SK-N-MC (cell line): ENCODE results near the gene CDC14A.

ENCODE experiments used
- DNase-seq: peaks from one replicate; pipeline ENCODE4 v3.0.0-alpha.2; 2011; ENCODE audit warnings: low read depth, low spot score
- H3K27ac ChIP-seq: fragments of 200-600 bp; sonication (generic); 2 replicates; pipeline ENCODE4 v1.5.1; 2016; ENCODE audit warnings: mixed run types
- H3K36me3 ChIP-seq: fragments of 200-600 bp; sonication (generic); 2 replicates; pipeline ENCODE4 v1.6.1; 2017; ENCODE audit warnings: antibody characterized with exemption, low read length, mixed read lengths; ENCODE audit not compliant: insufficient read depth
- H3K4me3 ChIP-seq: fragments of 200-600 bp; sonication (generic); 2 replicates; pipeline ENCODE4 v1.5.1; 2016
- H3K9ac ChIP-seq: fragments of 200-600 bp; sonication (generic); 2 replicates; pipeline ENCODE4 v1.8.0; 2017; ENCODE audit warnings: mixed run types, mixed read lengths; ENCODE audit not compliant: insufficient read length
- H3K9me3 ChIP-seq: fragments of 200-600 bp; sonication (generic); 2 replicates; pipeline ENCODE4 v1.6.1; 2017; ENCODE audit warnings: low read depth, mild to moderate bottlenecking, antibody characterized with exemption, low read length, moderate library complexity, mixed read lengths
- EZH2 ChIP-seq: fragments of 200-600 bp; sonication (generic); IDR thresholded peaks from one replicate; pipeline ENCODE4 v1.6.1; 2017; ENCODE audit warnings: antibody characterized with exemption
- FOXP2 ChIP-seq: optimal IDR thresholded peaks from 2 replicates; pipeline ENCODE3; 2011; ENCODE audit warnings: mild to moderate bottlenecking, moderate library complexity; ENCODE audit not compliant: insufficient read depth; ENCODE audit errors: extremely low read length, control extremely low read depth
- POLR2AphosphoS5 ChIP-seq: IDR thresholded peaks from 2 replicates; pipeline ENCODE4 v1.6.1; 2012; ENCODE audit warnings: mild to moderate bottlenecking, low read depth, low read length, borderline replicate concordance

Gene CDC14A, protein sequence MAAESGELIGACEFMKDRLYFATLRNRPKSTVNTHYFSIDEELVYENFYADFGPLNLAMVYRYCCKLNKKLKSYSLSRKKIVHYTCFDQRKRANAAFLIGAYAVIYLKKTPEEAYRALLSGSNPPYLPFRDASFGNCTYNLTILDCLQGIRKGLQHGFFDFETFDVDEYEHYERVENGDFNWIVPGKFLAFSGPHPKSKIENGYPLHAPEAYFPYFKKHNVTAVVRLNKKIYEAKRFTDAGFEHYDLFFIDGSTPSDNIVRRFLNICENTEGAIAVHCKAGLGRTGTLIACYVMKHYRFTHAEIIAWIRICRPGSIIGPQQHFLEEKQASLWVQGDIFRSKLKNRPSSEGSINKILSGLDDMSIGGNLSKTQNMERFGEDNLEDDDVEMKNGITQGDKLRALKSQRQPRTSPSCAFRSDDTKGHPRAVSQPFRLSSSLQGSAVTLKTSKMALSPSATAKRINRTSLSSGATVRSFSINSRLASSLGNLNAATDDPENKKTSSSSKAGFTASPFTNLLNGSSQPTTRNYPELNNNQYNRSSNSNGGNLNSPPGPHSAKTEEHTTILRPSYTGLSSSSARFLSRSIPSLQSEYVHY

DNA sequence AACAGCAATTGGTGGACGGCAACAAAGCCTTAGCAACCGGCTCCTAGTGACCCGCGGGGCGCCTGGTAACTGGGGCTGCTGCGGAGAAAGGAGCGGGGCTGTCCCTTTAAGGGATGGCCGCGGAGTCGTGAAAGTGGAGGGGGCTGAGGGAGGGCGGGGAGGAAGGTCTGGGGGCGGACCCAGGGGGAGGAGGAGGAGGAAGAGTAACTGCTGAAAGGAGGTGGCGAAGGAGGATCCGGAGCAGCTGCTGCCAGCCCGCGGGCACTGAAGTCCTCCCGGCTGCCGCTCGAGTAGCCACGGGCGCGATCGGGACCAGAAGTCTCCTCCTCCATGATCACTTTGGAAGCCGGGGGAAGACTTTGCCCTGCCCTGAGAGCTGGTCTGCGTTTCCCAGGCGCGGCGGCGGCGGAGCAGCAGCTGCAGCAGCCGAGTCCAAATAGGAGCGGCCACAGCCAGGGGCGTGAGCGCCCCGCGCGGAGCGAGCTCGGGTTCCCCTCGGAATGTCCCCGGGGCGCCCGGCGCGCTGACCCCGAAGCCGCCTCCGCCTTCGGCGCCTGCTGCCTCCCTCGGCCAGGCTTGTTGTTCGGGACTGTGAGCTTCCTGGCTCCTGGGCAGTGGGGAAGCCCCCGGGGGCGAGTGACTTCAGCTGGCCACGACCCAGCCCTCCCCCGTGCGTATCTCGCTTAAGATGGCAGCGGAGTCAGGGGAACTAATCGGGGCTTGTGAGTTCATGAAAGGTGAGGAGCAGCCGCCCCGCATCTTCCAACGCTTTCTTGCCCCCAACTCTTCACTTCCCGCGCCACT lies at the start of gene CDC14A:
TSS of gene CDC14A (plus strand) at position 240 of the 804 bp plus-strand sequence. CDS start at position 689, 449 bp downstream.
- Histone ChIP-seq H3K36me3 (no peaks in the 10 kb centered on the region), H3K27ac (peak within 1 kb of the TSS; percentile 91), H3K9me3 (no peaks in the 10 kb centered on the region), H3K4me3 (peak within 1 kb of the TSS; percentile 85), H3K9ac (peak within 1 kb of the TSS; percentile 71)
- DNase-seq = peak; percentile 37
- TF ChIP-seq EZH2 (no peak), FOXP2 (no peak), POLR2AphosphoS5 (peak; percentile 73)

DNA sequence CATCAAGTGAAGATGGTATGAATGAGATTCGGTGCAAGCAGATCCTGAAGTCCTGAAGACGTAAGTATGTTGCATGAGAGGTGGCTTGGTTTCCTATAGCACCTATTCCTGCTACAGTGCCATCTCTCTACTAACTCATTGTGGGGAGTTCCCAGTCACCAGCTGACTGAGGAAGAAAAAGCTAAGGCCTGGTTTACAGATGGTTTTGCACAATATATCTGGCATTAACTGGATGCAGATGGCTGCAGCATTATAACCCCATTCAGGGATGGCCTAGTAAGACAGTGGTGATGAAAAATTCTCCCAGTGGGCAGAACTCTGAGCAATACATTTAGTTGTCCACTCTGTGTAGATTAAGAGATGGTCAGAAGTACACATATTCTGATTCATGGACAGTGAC lies 49.6 kb upstream of the CDC14A start:
- H3K36me3 ChIP-seq = no peaks in the 10 kb centered on the region
- no peak for DNase-seq
- no peaks in the 10 kb centered on the region for H3K9me3 ChIP-seq
- no peak overlapping the region for H3K4me3 ChIP-seq
- no peak overlapping the region for H3K9ac ChIP-seq
- no peak overlapping the region for H3K27ac ChIP-seq
- TF ChIP-seq POLR2AphosphoS5 (no peak), EZH2 (no peak), FOXP2 (no peak)

DNA sequence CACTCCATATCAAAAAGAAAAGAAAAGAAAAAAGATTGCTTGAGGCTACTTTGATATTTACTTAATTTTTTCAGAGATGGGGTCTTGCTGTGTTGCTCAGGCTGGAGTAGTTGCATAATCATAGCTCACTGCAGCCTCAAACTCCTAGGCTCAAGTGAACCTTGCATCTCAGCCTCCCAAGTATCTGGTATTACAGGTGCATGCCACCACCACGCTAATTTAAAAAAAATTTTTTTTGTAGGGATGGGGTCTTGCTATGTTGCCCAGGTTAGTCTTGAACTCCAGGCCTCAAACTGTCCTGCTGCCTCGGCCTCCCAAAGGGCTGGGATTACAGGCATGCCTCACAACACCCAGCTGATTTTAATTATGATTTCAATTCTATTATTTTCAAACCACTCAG lies 48.1 kb upstream of the CDC14A start:
- Histone ChIP-seq H3K27ac (no peak overlapping the region), H3K4me3 (no peak overlapping the region), H3K36me3 (no peaks in the 10 kb centered on the region), H3K9me3 (no peaks in the 10 kb centered on the region), H3K9ac (no peak overlapping the region)
- TF ChIP-seq FOXP2 = no peak
- no peak for TF ChIP-seq POLR2AphosphoS5
- DNase-seq = no peak

DNA sequence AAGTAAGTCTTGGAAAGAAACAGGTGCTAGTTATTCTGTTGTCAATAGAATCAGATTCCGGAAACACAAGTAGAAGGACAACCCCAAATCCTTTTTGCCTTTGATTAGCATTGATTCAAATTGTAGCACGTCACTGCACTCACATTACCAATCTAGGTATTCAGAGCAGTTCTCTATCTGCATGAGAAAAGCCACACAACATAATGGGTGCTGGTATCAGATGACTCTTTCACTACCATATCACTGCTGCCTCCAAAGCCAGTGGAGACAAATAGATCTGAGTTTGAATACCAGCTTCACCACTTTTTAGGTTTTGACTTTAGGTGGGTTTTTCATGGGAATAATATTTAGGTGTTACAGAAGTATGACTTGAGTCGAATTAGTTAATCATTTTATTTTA lies 47.4 kb upstream of the CDC14A start:
- Histone ChIP-seq H3K9ac (no peak overlapping the region), H3K9me3 (no peaks in the 10 kb centered on the region), H3K27ac (no peak overlapping the region), H3K36me3 (no peaks in the 10 kb centered on the region), H3K4me3 (no peak overlapping the region)
- TF ChIP-seq POLR2AphosphoS5 (no peak), FOXP2 (no peak), EZH2 (no peak)
- no peak for DNase-seq

DNA sequence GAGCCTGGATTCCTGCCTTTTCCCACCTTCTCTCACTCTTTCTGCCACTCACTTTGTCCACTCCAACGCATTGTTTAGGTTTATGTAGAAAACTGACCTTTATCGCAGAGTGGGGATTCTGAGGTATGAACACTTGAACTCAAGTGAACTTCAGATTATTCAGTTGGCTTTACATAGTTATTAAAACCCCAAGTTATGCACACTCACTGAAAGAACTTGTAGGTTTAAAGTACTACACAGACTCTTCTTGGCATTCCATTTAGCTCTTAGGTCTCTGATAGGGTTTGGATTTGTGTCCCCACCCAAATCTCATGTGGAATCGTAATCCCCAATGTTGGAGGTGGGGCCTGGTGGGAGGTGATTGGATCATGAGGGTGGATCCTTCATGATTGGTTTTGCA lies 46.4 kb upstream of the CDC14A start:
- Histone ChIP-seq H3K36me3 (no peaks in the 10 kb centered on the region), H3K27ac (no peak overlapping the region), H3K4me3 (no peak overlapping the region), H3K9me3 (no peaks in the 10 kb centered on the region), H3K9ac (no peak overlapping the region)
- TF ChIP-seq FOXP2 = no peak
- no peak for TF ChIP-seq EZH2
- TF ChIP-seq POLR2AphosphoS5 = no peak
- DNase-seq = no peak

DNA sequence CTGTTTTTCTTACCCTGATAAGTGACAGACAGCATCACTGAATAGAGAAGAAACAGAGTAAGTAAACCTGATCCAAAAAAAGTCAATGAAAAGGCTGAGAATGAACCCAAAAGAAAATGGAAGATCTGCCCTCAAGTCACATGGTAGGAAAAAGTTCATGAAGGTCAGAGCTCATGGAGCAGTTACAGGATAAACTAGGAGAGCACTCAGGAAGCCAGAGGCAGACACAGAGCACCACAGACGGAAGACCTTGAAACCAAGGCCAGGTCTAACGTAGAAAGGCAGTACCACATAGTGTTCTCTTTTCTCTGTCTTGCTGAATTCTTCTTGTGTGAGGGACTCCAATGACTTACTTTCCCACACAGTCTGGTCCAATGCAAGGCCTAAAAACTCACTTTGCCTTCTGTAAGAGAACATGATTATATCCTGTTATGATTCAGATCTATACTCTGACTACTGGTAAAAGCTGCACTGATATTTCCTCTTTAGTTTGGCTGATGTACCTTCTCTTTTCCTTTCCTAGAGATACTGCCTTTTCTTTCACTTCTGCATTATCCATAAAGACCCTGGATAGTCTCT lies 45.5 kb upstream of the CDC14A start:
- no peak for DNase-seq
- H3K4me3 ChIP-seq = no peak overlapping the region
- no peak overlapping the region for H3K27ac ChIP-seq
- no peaks in the 10 kb centered on the region for H3K36me3 ChIP-seq
- TF ChIP-seq FOXP2 (no peak), POLR2AphosphoS5 (no peak), EZH2 (no peak)
- H3K9ac ChIP-seq = no peak overlapping the region
- no peaks in the 10 kb centered on the region for H3K9me3 ChIP-seq

DNA sequence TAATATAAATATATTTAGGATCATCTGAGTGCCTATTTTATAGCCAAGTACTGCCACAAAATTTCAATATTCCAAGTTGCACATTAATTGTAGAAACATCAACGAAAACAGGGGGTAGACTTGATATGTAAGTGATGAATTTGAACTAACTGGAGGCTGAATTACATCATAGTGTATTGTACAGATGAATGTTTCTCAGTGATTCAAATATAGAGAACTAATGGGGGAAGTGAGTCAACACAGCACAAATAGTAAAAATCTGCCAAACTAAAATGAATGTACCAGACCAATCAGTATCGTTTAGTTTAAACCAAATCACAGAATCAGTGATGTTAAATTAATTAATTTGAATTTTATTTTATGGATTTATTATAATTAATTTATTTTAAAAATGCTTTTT lies 43.5 kb upstream of the CDC14A start:
- no peak overlapping the region for H3K4me3 ChIP-seq
- DNase-seq = no peak
- H3K9me3 ChIP-seq = no peaks in the 10 kb centered on the region
- no peaks in the 10 kb centered on the region for H3K36me3 ChIP-seq
- H3K27ac ChIP-seq = no peak overlapping the region
- TF ChIP-seq FOXP2 (no peak), EZH2 (no peak), POLR2AphosphoS5 (no peak)
- no peak overlapping the region for H3K9ac ChIP-seq

DNA sequence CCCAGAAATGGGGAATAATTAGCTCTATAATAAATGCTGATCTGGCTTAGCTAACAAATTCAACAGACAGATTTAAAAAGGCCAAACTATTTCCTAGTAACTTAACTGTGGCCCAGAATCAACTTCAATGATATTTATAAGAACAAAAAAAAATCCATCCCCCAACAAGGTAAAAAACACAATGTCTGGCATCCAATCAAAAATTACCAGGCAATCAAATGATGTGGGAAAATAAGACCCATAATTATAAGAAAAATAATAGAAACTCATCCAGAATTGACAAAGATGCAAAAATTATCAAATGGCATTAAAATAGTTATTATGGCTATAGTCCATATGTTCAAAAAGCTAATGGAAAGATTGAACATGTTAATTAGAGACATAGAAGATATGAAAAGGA lies 42.4 kb upstream of the CDC14A start:
- no peak overlapping the region for H3K27ac ChIP-seq
- H3K4me3 ChIP-seq = no peak overlapping the region
- TF ChIP-seq EZH2 (no peak), POLR2AphosphoS5 (no peak), FOXP2 (no peak)
- H3K9ac ChIP-seq = no peak overlapping the region
- H3K36me3 ChIP-seq = no peaks in the 10 kb centered on the region
- no peaks in the 10 kb centered on the region for H3K9me3 ChIP-seq
- no peak for DNase-seq
